Progenitor cell of endocrine pancreas (in vitro differentiated cells): ENCODE measurements around the gene SLC45A1. TPM values are rescaled to one million over a fixed set of nuclear protein-coding genes. Genes with fewer than 3 reads are reported as not detected.
"Not testable (repeated sequence)": the region's sequence is repeated elsewhere in the genome, so short reads cannot be mapped to it uniquely, and the experiment has no call there.

ENCODE experiments used
- DNase-seq: peaks from one replicate; pipeline ENCODE4 v3.0.0; 2021; ENCODE audit warnings: low spot score; ENCODE audit not compliant: unreplicated experiment
- H3K27ac Mint-ChIP-seq: 2 replicates; pipeline ENCODE4 v1.8.0; 2021; ENCODE audit warnings: mild to moderate bottlenecking, moderate library complexity, mixed read lengths
- H3K27me3 Mint-ChIP-seq: 2 replicates; pipeline ENCODE4 v1.8.0; 2021; ENCODE audit warnings: mixed read lengths
- H3K36me3 Mint-ChIP-seq: 2 replicates; pipeline ENCODE4 v1.8.0; 2022; ENCODE audit warnings: mixed read lengths; ENCODE audit not compliant: insufficient read depth
- H3K4me1 Mint-ChIP-seq: 2 replicates; pipeline ENCODE4 v1.8.0; 2021; ENCODE audit warnings: low read depth, mixed read lengths
- H3K4me3 Mint-ChIP-seq: 2 replicates; pipeline ENCODE4 v1.8.0; 2021; ENCODE audit warnings: low read depth, mild to moderate bottlenecking, moderate library complexity, mixed read lengths
- H3K9me3 Mint-ChIP-seq: 2 replicates; pipeline ENCODE4 v1.8.0; 2021; ENCODE audit warnings: low read depth, mixed read lengths
- total RNA-seq: library from RNA; stranded (reverse); gene quantifications from 2 replicates; pipeline ENCODE4 v1.2.1, GENCODE V29; 2021
- TF ChIP-seq, protein P1 (sequence below): fragments of 200-600 bp; sonication (generic); IDR thresholded peaks from one replicate; pipeline ENCODE4 v1.5.0; 2021; ENCODE audit warnings: antibody characterized with exemption, mild to moderate bottlenecking; ENCODE audit not compliant: unreplicated experiment

Gene SLC45A1
- total RNA-seq, 1 donor from 2014 or later = 0.86 TPM

DNA sequence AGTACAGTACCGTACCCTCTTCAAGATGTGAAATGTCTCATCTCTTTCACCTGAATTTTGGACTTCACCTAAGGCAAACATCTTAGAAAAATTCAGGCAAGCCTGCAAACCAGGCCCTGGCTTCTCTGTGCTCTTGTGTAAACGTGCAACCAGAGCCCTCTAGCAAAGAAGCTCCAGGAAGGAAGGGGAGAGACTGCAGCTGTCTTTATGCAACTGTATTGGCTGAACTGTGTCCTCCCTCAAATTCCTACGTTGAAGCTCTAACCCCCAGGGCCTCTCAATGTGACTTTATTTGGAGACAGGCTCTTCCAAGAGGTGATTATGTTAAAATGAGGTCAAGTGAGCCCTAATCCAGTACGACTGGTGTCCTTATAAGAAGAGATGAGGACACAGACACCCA lies 60.3 kb downstream of the SLC45A1 start:
- H3K27ac Mint-ChIP-seq = peak overlapping the region; percentile 81
- no peaks in the 10 kb centered on the region for H3K9me3 Mint-ChIP-seq
- no peak overlapping the region for H3K4me3 Mint-ChIP-seq
- no peaks in the 10 kb centered on the region for H3K27me3 Mint-ChIP-seq
- DNase-seq = no peak
- H3K4me1 Mint-ChIP-seq = peaks cover 47% of the 10 kb centered on the region
- TF ChIP-seq, protein P1, sequence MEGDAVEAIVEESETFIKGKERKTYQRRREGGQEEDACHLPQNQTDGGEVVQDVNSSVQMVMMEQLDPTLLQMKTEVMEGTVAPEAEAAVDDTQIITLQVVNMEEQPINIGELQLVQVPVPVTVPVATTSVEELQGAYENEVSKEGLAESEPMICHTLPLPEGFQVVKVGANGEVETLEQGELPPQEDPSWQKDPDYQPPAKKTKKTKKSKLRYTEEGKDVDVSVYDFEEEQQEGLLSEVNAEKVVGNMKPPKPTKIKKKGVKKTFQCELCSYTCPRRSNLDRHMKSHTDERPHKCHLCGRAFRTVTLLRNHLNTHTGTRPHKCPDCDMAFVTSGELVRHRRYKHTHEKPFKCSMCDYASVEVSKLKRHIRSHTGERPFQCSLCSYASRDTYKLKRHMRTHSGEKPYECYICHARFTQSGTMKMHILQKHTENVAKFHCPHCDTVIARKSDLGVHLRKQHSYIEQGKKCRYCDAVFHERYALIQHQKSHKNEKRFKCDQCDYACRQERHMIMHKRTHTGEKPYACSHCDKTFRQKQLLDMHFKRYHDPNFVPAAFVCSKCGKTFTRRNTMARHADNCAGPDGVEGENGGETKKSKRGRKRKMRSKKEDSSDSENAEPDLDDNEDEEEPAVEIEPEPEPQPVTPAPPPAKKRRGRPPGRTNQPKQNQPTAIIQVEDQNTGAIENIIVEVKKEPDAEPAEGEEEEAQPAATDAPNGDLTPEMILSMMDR = no peak
- peaks cover 10% of the 10 kb centered on the region for H3K36me3 Mint-ChIP-seq

DNA sequence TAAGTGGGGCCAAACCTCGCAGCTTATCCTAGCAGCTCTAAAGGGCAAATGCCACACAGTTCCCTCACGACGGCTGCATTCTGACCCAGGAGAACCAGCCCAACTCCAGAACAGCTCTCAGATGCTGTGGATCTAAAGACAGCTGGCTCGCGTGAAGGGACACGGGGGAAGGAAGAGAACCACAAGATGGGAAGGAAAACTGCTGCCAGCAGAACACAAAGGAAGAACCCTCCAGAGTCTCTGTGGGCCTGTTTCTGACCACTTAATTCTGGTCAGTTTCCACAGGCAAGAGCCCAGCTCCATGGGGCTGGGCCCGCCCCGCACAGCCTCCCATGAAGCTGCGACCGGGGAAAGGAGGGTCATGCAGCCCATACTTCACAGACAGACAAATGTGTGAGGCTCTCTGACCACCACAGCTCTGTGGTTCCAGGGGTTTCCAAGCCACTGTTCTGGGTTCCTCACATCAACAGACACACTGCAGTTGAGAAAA lies 61.1 kb downstream of the SLC45A1 start:
- H3K4me1 Mint-ChIP-seq = peaks cover 39% of the 10 kb centered on the region
- no peak for DNase-seq
- H3K27me3 Mint-ChIP-seq = no peaks in the 10 kb centered on the region
- TF ChIP-seq, protein P1 = no peak
- no peaks in the 10 kb centered on the region for H3K9me3 Mint-ChIP-seq
- H3K4me3 Mint-ChIP-seq = no peak overlapping the region
- peaks cover 10% of the 10 kb centered on the region for H3K36me3 Mint-ChIP-seq
- H3K27ac Mint-ChIP-seq = peak overlapping the region; percentile 93

DNA sequence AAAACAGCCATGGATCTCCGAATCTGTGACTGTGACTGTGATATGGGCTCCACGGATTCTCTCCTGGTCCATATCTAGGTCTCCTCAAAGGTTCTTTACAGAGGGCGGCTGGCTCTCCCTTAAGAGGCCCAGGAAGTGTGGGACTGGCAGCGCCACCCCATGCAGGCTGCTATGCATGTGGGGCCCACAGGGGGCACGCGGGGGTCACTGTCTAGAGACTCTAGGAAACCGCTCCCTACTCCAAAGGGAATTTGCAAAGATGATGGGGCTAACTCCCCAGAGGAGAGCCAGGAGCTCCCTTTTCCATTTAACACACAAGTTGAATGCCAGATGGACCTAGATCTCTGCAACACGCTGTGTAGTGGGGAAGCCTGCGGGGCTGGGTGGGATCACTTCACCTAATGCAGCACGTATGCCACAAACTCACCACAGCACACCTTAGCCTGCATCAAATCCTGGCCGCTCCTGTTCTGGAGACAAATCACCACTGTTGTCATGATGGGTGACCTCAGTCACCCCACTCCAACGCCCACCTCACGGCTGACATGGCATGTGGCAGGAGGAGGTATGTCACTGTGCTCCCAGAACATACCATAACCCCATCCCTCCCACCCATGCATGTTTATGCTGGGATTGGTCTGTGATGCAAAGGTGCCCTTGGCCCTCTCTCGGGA lies 61.7 kb downstream of the SLC45A1 start:
- DNase-seq = no peak
- H3K9me3 Mint-ChIP-seq = no peaks in the 10 kb centered on the region
- no peak overlapping the region for H3K4me3 Mint-ChIP-seq
- H3K27me3 Mint-ChIP-seq = no peaks in the 10 kb centered on the region
- peaks cover 34% of the 10 kb centered on the region for H3K4me1 Mint-ChIP-seq
- TF ChIP-seq, protein P1 = peak; percentile 17
- H3K36me3 Mint-ChIP-seq = peaks cover 10% of the 10 kb centered on the region
- H3K27ac Mint-ChIP-seq = peak overlapping the region; percentile 62

DNA sequence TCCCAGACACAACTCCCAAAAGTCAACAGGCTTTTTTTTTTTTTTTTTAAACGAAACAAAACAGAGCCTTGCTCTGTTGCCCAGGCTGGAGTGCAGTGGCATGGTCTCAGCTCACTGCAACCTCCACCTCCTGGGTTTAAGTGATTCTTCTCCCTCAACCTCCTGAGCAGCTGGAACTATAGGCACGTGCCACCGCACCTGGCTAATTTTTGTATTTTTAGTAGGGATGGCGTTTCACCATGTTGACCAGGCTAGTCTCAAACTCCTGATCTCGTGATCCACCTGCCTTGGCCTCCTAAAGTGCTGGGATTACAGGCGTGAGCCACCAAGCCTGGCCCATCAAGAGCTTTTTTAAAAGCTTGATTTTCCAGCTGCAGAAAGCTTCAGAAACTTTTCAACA lies 62.4 kb downstream of the SLC45A1 start:
- Mint-ChIP-seq H3K4me1 (peaks cover 31% of the 10 kb centered on the region), H3K36me3 (peaks cover 10% of the 10 kb centered on the region), H3K27ac (peak overlapping the region; percentile 37)
- not testable (repeated sequence) for H3K9me3 Mint-ChIP-seq, H3K4me3 Mint-ChIP-seq, H3K27me3 Mint-ChIP-seq, DNase-seq

DNA sequence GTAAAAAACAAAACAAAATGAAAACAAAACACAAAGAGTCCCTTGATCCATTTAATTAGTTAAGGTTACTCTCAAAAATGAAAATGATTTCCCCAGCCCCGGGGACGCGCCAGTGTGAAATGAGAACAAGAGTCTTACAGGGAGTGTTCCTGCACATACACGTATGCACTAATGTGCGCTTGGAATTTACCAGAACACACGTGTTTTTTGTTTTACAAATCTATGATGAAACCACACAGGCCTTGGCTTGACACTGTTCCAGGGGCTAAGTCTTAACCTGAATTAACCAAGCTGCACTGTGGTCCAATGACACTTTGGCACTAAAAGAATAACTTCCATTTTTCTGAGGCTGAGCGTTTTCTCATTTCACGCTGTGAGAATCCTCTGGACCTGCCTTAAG lies 63.7 kb downstream of the SLC45A1 start:
- Mint-ChIP-seq H3K27me3 (no peaks in the 10 kb centered on the region), H3K27ac (no peak overlapping the region), H3K4me3 (no peak overlapping the region), H3K36me3 (peaks cover 11% of the 10 kb centered on the region), H3K9me3 (no peaks in the 10 kb centered on the region), H3K4me1 (peaks cover 33% of the 10 kb centered on the region)
- TF ChIP-seq, protein P1 = no peak
- no peak for DNase-seq

DNA sequence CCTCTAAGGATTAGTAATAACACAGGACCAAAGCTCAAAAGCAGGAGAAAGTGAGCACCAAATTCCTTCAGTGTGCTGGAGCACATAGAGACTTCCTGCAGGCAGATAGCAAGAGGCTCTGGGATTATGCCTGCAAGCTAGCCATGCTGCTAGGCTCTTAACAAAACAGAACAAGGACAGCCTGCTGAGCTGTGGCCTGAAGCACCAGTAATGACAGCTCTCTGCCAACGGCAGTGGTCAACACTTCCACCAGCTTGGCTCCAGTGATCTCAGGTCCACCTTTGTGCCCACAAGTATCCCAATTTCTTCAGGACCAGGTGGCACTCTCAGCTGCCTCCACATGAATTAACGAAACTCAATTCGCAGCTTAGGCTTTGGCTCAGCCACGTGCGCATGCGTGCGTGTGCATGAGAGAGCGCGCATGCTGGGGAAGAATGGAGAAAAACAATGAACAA lies 64.2 kb downstream of the SLC45A1 start:
- Mint-ChIP-seq H3K4me3 (no peak overlapping the region), H3K27me3 (no peaks in the 10 kb centered on the region), H3K27ac (no peak overlapping the region), H3K9me3 (no peaks in the 10 kb centered on the region), H3K4me1 (peaks cover 35% of the 10 kb centered on the region), H3K36me3 (peaks cover 13% of the 10 kb centered on the region)
- TF ChIP-seq, protein P1 = no peak
- no peak for DNase-seq
